ENCODE data around the gene CNTN2. TPM values are rescaled to one million over a fixed set of nuclear protein-coding genes. Genes with fewer than 3 reads are reported as not detected.

The CNTN2 gene
- total and polyA plus RNA-seq, 2 of the 8 experiments (the other 6 are each of a cell fraction or from before 2014, with no cell fraction given), result 1.2 to 3.9 TPM

DNA sequence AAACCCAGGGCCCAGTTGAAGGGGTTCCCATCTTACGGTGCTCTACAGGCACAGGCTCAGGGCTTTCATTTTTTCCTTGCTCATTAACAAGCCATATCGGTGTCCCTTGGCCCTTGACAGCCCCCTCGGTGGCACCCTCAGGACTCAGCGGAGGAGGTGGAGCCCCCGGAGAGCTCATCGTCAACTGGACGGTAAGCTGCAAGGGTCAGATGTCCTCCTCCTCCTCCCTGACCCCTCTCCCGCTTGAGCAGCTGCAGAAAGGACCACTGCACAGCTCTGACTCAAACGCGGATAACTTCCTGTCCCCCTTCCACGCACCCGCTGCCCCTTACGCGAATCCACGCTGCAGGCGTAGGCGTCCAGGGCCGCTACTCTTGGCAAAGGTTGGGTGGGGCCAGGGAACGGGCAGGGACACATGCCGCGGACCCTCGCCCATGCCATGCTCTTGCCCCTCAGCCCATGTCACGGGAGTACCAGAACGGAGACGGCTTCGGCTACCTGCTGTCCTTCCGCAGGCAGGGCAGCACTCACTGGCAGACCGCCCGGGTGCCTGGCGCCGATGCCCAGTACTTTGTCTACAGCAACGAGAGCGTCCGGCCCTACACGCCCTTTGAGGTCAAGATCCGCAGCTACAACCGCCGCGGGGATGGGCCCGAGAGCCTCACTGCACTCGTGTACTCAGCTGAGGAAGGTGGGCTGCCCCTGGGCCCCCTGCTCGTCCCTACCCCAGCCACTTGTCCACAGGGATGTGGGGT is 26.5 kb downstream of the CNTN2 start:
- Histone ChIP-seq H4K5ac (ENCODE audit: insufficient read length, low read depth, low read length) (no peak overlapping the region), H2AFZ (ENCODE audit: low read length) (no peak overlapping the region), H3K9ac (replicated peaks in 1 of 4; ENCODE audit: extremely low read depth in 1 of 4, low read depth in 3 of 4, low read length in 3 of 4) (no peak overlapping the region), H2BK12ac (ENCODE audit: low read depth, low read length) (no peak overlapping the region), H3K9me3 (ENCODE audit: insufficient read depth in 2 of 2, low read depth in 1 of 2, low read length in 1 of 2) (no peaks in the 10 kb centered on the region), H3K56ac (replicated peaks; ENCODE audit: insufficient read length, low read depth, low read length) (no peak overlapping the region), H3K27me3 (replicated peaks in 1 of 4; ENCODE audit: control insufficient read depth in 3 of 4, extremely low read depth in 1 of 4, insufficient read depth in 3 of 4, low read length in 3 of 4) (no peaks in the 10 kb centered on the region), H3K14ac (ENCODE audit: insufficient read length) (no peak overlapping the region), H2BK120ac (replicated peaks; ENCODE audit: low read depth, low read length) (no peak overlapping the region), H3K4me1 (replicated peaks in 1 of 4; ENCODE audit: control insufficient read depth in 3 of 4, insufficient read depth in 4 of 4, low read length in 3 of 4) (no peaks in the 10 kb centered on the region), H3K23ac (ENCODE audit: insufficient read length) (no peak overlapping the region), H3K23me2 (ENCODE audit: low read depth, low read length) (no peaks in the 10 kb centered on the region), H2BK15ac (ENCODE audit: low read length) (no peak overlapping the region), H3K79me2 (ENCODE audit: control insufficient read depth in 1 of 2, insufficient read depth in 2 of 2, low read length in 2 of 2) (no peaks in the 10 kb centered on the region), H3K4ac (replicated peaks; ENCODE audit: insufficient read length, low read depth, low read length) (no peak overlapping the region), H2BK20ac (ENCODE audit: low read length) (no peak overlapping the region), H2AK5ac (ENCODE audit: low read depth, low read length) (no peak overlapping the region), H4K91ac (replicated peaks; ENCODE audit: insufficient read length, low read length) (no peak overlapping the region), H3K18ac (ENCODE audit: extremely low read depth, low read length) (no peak overlapping the region), H3K27ac (ENCODE audit: low read depth, low read length) (no peak overlapping the region), H3K36me3 (ENCODE audit: control insufficient read depth in 2 of 4, insufficient read depth in 4 of 4, low read length in 3 of 4) (no peaks in the 10 kb centered on the region), H4K20me1 (replicated peaks in 1 of 2; ENCODE audit: control insufficient read depth in 1 of 2, insufficient read depth in 2 of 2, low read length in 2 of 2) (peaks cover 0 to 1% of the 10 kb centered on the region in 2 experiments), H2BK5ac (ENCODE audit: low read depth, low read length) (no peak overlapping the region), H3K4me3 (ENCODE audit: extremely low read depth in 1 of 4, insufficient read depth in 2 of 4, low read depth in 3 of 4, low read length in 4 of 4) (no peak overlapping the region), H4K8ac (ENCODE audit: extremely low read depth, insufficient read depth, low read length) (no peak overlapping the region), H3K79me1 (ENCODE audit: low read depth, low read length) (no peaks in the 10 kb centered on the region), H3K4me2 (ENCODE audit: insufficient read depth in 1 of 2, low read depth in 2 of 2, low read length in 2 of 2) (no peak overlapping the region)
- FAIRE-seq, result no peak
- WGBS, 2 experiments (ENCODE audit: extremely low coverage in 1 of 2, insufficient coverage in 1 of 2, insufficient read length in 1 of 2, insufficient replicate concordance in 2 of 2, low coverage in 1 of 2, low lambda C conversion rate in 2 of 2, missing lambda C conversion rate in 1 of 2), result 91% methylated on average over 41 of the region's 42 CpGs; no CpG with 5 or more reads in 1 of the 2 experiments
- no peak for DNase-seq (ENCODE audit: low read depth in 1 of 2, low spot score in 2 of 2)
- POLR2A ChIA-PET (ENCODE audit: partially characterized antibody), result interaction anchor here (0.6 to 1.6 kb wide), 2 partner anchors 17 to 159 kb away, joined by 3 to 4 read pairs; partner anchors contain the start of gene TMCC2
- CTCF ChIA-PET (ENCODE audit: partially characterized antibody), result interaction anchor here (1.0 to 38.9 kb wide), 11 partner anchors 8 to 262 kb away, joined by 3 to 1336 read pairs (median 3); no protein-coding TSS in a partner anchor
- no peak for TF ChIP-seq CHD1 (IDR thresholded peaks at IDR 0.05; ENCODE audit: low read depth, low read length)
- TF ChIP-seq, protein P1, sequence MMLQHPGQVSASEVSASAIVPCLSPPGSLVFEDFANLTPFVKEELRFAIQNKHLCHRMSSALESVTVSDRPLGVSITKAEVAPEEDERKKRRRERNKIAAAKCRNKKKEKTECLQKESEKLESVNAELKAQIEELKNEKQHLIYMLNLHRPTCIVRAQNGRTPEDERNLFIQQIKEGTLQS (IDR thresholded peaks at IDR 0.05; ENCODE audit: insufficient read depth, low read depth, low read length), result no peak
- no peak for TF ChIP-seq BACH1 (IDR thresholded peaks at IDR 0.05; ENCODE audit: low read length)
- TF ChIP-seq CTBP2 (IDR thresholded peaks at IDR 0.05; ENCODE audit: borderline replicate concordance, insufficient read depth, insufficient read length, low read length), result no peak
- no peak for TF ChIP-seq BRCA1 (IDR thresholded peaks at IDR 0.05; ENCODE audit: low read depth, low read length)
- TF ChIP-seq, protein P2, sequence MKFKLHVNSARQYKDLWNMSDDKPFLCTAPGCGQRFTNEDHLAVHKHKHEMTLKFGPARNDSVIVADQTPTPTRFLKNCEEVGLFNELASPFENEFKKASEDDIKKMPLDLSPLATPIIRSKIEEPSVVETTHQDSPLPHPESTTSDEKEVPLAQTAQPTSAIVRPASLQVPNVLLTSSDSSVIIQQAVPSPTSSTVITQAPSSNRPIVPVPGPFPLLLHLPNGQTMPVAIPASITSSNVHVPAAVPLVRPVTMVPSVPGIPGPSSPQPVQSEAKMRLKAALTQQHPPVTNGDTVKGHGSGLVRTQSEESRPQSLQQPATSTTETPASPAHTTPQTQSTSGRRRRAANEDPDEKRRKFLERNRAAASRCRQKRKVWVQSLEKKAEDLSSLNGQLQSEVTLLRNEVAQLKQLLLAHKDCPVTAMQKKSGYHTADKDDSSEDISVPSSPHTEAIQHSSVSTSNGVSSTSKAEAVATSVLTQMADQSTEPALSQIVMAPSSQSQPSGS (IDR thresholded peaks at IDR 0.05; ENCODE audit: low read length), result no peak
- no peak for TF ChIP-seq TCF12 (IDR thresholded peaks at IDR 0.05; ENCODE audit: low read depth, low read length)

All from H1 (cell line).